Measurements from ENCODE around the gene OR5T2. TPM values are rescaled to one million over a fixed set of nuclear protein-coding genes. Genes with fewer than 3 reads are reported as not detected.

The OR5T2 gene
- total RNA-seq (2021) = not detected in 3 replicates
- Bru-seq, nascent RNA = not detected
- long read RNA-seq, experiment 1 = 0 reads
- long read RNA-seq, experiment 2 = 0 reads
- long read RNA-seq, experiment 3 = 0 reads

DNA sequence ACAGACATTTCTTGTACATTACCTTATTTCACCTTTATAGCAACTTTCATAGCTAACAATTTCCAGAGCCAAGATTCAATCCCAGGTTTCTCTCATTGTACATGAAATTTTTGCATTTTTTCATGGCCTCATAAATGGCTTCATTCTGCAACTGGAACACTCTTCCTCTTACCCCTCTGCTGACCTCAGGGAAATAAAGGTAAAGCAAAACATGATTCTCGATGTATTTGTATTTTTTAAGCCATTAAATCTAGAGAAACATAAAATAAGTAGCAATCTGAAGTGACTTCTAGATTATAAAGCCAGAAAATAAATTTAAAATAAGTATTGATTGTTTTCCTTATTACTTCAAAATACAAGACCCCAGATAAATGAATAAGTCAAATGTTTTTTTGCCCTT lies at the start of gene OR5T2:
OR5T2 (minus strand) TSS at position 101 of the 400 bp plus-strand sequence. CDS start 1,193 bp downstream, outside the sequence.
- ChIA-PET POLR2A (no interaction called here), CTCF (no interaction called here)
- no peak for TF ChIP-seq TEAD4 (CRISPR knock-in tag; IDR thresholded peaks at IDR 0.05)
- Mint-ChIP-seq H3K4me1 (no peaks in the 10 kb centered on the region), H3K9me3 (peaks cover 25% of the 10 kb centered on the region), H3K27ac (no peak within 1 kb of the TSS), H3K36me3 (no peaks in the 10 kb centered on the region), H3K4me3 (no peak within 1 kb of the TSS), H3K27me3 (ENCODE audit: low read depth) (no peaks in the 10 kb centered on the region)
- DNase-seq (ENCODE audit: low spot score) (no peak), ATAC-seq (no peak)

DNA sequence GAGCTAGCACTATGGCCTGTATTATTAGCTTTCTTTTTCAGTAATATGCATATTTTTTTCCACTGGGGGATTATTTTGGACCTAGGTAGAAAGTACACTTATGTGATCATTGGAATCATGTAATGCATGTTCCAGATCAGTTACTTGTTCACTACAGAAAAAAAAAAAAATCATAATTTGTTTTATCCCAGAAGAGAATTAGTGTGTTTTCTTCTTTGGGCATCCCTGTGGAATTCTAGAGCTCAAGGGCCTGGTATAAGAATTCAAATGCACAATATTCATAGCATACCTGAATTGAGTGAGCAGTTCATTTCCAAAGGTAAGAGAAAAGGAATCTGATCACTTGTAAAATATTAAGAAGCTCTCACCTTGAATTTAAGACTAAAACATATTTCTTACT lies 39.8 kb upstream of the OR5T2 start, which contains the start of gene OR5T1:
OR5T1 (plus strand) TSS at position 301 of the 400 bp plus-strand sequence. CDS start 1,485 bp downstream, outside the sequence.
- Mint-ChIP-seq H3K4me1 (peaks cover 8% of the 10 kb centered on the region; the same call in 1 of the 2 replicates), H3K27me3 (ENCODE audit: low read depth) (no peaks in the 10 kb centered on the region; the same call in none of the 2 replicates), H3K9me3 (peaks cover 7% of the 10 kb centered on the region; the same call in 1 of the 2 replicates), H3K36me3 (no peaks in the 10 kb centered on the region; the same call in 1 of the 2 replicates), H3K27ac (no peak within 1 kb of the TSS), H3K4me3 (no peak within 1 kb of the TSS)
- ChIA-PET POLR2A (no interaction called here), CTCF (no interaction called here)
- DNase-seq (ENCODE audit: low spot score) = no peak
- ATAC-seq = no peak
- TF ChIP-seq, protein P1, sequence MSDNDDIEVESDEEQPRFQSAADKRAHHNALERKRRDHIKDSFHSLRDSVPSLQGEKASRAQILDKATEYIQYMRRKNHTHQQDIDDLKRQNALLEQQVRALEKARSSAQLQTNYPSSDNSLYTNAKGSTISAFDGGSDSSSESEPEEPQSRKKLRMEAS (CRISPR knock-in tag; IDR thresholded peaks at IDR 0.05) = no peak
- TF ChIP-seq, protein P2, sequence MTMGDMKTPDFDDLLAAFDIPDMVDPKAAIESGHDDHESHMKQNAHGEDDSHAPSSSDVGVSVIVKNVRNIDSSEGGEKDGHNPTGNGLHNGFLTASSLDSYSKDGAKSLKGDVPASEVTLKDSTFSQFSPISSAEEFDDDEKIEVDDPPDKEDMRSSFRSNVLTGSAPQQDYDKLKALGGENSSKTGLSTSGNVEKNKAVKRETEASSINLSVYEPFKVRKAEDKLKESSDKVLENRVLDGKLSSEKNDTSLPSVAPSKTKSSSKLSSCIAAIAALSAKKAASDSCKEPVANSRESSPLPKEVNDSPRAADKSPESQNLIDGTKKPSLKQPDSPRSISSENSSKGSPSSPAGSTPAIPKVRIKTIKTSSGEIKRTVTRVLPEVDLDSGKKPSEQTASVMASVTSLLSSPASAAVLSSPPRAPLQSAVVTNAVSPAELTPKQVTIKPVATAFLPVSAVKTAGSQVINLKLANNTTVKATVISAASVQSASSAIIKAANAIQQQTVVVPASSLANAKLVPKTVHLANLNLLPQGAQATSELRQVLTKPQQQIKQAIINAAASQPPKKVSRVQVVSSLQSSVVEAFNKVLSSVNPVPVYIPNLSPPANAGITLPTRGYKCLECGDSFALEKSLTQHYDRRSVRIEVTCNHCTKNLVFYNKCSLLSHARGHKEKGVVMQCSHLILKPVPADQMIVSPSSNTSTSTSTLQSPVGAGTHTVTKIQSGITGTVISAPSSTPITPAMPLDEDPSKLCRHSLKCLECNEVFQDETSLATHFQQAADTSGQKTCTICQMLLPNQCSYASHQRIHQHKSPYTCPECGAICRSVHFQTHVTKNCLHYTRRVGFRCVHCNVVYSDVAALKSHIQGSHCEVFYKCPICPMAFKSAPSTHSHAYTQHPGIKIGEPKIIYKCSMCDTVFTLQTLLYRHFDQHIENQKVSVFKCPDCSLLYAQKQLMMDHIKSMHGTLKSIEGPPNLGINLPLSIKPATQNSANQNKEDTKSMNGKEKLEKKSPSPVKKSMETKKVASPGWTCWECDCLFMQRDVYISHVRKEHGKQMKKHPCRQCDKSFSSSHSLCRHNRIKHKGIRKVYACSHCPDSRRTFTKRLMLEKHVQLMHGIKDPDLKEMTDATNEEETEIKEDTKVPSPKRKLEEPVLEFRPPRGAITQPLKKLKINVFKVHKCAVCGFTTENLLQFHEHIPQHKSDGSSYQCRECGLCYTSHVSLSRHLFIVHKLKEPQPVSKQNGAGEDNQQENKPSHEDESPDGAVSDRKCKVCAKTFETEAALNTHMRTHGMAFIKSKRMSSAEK (CRISPR knock-in tag; IDR thresholded peaks at IDR 0.05; ENCODE audit: borderline replicate concordance) = no peak
- TF ChIP-seq, protein P3, sequence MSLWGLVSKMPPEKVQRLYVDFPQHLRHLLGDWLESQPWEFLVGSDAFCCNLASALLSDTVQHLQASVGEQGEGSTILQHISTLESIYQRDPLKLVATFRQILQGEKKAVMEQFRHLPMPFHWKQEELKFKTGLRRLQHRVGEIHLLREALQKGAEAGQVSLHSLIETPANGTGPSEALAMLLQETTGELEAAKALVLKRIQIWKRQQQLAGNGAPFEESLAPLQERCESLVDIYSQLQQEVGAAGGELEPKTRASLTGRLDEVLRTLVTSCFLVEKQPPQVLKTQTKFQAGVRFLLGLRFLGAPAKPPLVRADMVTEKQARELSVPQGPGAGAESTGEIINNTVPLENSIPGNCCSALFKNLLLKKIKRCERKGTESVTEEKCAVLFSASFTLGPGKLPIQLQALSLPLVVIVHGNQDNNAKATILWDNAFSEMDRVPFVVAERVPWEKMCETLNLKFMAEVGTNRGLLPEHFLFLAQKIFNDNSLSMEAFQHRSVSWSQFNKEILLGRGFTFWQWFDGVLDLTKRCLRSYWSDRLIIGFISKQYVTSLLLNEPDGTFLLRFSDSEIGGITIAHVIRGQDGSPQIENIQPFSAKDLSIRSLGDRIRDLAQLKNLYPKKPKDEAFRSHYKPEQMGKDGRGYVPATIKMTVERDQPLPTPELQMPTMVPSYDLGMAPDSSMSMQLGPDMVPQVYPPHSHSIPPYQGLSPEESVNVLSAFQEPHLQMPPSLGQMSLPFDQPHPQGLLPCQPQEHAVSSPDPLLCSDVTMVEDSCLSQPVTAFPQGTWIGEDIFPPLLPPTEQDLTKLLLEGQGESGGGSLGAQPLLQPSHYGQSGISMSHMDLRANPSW (CRISPR knock-in tag; conservative IDR thresholded peaks at IDR 0.05; ENCODE audit: low read depth) = no peak
- no peak for TF ChIP-seq ELF4 (CRISPR knock-in tag; IDR thresholded peaks at IDR 0.05; ENCODE audit: low read depth)
- TF ChIP-seq, protein P4, sequence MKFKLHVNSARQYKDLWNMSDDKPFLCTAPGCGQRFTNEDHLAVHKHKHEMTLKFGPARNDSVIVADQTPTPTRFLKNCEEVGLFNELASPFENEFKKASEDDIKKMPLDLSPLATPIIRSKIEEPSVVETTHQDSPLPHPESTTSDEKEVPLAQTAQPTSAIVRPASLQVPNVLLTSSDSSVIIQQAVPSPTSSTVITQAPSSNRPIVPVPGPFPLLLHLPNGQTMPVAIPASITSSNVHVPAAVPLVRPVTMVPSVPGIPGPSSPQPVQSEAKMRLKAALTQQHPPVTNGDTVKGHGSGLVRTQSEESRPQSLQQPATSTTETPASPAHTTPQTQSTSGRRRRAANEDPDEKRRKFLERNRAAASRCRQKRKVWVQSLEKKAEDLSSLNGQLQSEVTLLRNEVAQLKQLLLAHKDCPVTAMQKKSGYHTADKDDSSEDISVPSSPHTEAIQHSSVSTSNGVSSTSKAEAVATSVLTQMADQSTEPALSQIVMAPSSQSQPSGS (CRISPR knock-in tag; IDR thresholded peaks at IDR 0.05; ENCODE audit: borderline replicate concordance, low read depth) = no peak
- no peak for TF ChIP-seq ZBTB21 (CRISPR knock-in tag; IDR thresholded peaks at IDR 0.05; ENCODE audit: borderline replicate concordance)
- no peak for TF ChIP-seq ZNF138 (CRISPR knock-in tag; conservative IDR thresholded peaks at IDR 0.05)
- no peak for TF ChIP-seq OVOL2 (CRISPR knock-in tag; IDR thresholded peaks at IDR 0.05; ENCODE audit: borderline replicate concordance)
- TF ChIP-seq, protein P5, sequence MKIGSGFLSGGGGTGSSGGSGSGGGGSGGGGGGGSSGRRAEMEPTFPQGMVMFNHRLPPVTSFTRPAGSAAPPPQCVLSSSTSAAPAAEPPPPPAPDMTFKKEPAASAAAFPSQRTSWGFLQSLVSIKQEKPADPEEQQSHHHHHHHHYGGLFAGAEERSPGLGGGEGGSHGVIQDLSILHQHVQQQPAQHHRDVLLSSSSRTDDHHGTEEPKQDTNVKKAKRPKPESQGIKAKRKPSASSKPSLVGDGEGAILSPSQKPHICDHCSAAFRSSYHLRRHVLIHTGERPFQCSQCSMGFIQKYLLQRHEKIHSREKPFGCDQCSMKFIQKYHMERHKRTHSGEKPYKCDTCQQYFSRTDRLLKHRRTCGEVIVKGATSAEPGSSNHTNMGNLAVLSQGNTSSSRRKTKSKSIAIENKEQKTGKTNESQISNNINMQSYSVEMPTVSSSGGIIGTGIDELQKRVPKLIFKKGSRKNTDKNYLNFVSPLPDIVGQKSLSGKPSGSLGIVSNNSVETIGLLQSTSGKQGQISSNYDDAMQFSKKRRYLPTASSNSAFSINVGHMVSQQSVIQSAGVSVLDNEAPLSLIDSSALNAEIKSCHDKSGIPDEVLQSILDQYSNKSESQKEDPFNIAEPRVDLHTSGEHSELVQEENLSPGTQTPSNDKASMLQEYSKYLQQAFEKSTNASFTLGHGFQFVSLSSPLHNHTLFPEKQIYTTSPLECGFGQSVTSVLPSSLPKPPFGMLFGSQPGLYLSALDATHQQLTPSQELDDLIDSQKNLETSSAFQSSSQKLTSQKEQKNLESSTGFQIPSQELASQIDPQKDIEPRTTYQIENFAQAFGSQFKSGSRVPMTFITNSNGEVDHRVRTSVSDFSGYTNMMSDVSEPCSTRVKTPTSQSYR (CRISPR knock-in tag; IDR thresholded peaks at IDR 0.05) = no peak
- no peak for TF ChIP-seq ZNF396 (CRISPR knock-in tag; IDR thresholded peaks at IDR 0.05; ENCODE audit: borderline replicate concordance)
